Kidney (tissue), 14 donors: ENCODE measurements around the gene PRKD1. TPM values are rescaled to one million over a fixed set of nuclear protein-coding genes. Genes with fewer than 3 reads are reported as not detected.

Experiments
- DNase-seq, 5 donors: peaks; one replicate each; pipeline ENCODE4 v3.0.0-alpha.2; 2013 to 2020
- FAIRE-seq: peaks from 2 replicates; lab custom pipeline; 2012; peaks lifted over from hg19 to GRCh38; lab: Jason Lieb, UNC
- H3K27ac ChIP-seq, 2 donors: one replicate each; pipeline ENCODE4 v1.7.0; 2013; ENCODE audit warnings: low read depth in 2 of 2, low read length in 2 of 2, inconsistent platforms in 1 of 2
- H3K27me3 ChIP-seq: one replicate; pipeline ENCODE4 v1.7.1; 2013; ENCODE audit warnings: low read length, inconsistent platforms; ENCODE audit not compliant: control insufficient read depth, insufficient read depth
- H3K36me3 ChIP-seq, 3 donors: one replicate each; pipeline versions ENCODE4 v1.7.0 to v1.7.1; 2013; ENCODE audit warnings: low read length in 3 of 3, control low read depth in 1 of 3, inconsistent platforms in 1 of 3; ENCODE audit not compliant: insufficient read depth in 3 of 3, control insufficient read depth in 2 of 3
- H3K4me1 ChIP-seq, 3 donors: one replicate each; pipeline versions ENCODE4 v1.7.0 to v1.7.1; 2013; ENCODE audit warnings: low read length in 3 of 3, inconsistent platforms in 1 of 3, low read depth in 1 of 3; ENCODE audit not compliant: control insufficient read depth in 2 of 3, insufficient read depth in 2 of 3
- H3K4me3 ChIP-seq, 3 donors: one replicate each; pipeline versions ENCODE4 v1.7.0 to v1.8.1; 2013; ENCODE audit warnings: low read length in 3 of 3, control low read depth in 1 of 3, inconsistent platforms in 1 of 3
- H3K9ac ChIP-seq, 3 donors: one replicate each; pipeline versions ENCODE4 v1.7.0 to v1.7.1; 2013; ENCODE audit warnings: low read length in 3 of 3, control low read depth in 1 of 3, inconsistent platforms in 1 of 3
- H3K9me3 ChIP-seq, 3 donors: one replicate each; pipeline versions ENCODE4 v1.7.0 to v1.7.1; 2013; ENCODE audit warnings: low read length in 3 of 3, control low read depth in 1 of 3, inconsistent platforms in 1 of 3; ENCODE audit not compliant: control insufficient read depth in 2 of 3, insufficient read depth in 1 of 3
- CTCF ChIP-seq: IDR thresholded peaks from 3 replicates; pipeline ENCODE4 v1.5.1; 2012; ENCODE audit warnings: mild to moderate bottlenecking, moderate library complexity, borderline replicate concordance; ENCODE audit not compliant: insufficient read depth; ENCODE audit errors: extremely low read depth
- intact Hi-C: fragments of 100-400 bp; cut with DNase I; formaldehyde crosslinking; loops from one replicate; pipeline ENCODE4 v1.11.1; 2022
- polyA plus RNA-seq: library from polyadenylated mRNA; stranded (reverse); fragments of 350-450 nt; fragmentation: Illumina TruSeq; extraction: RNeasy Lipid Tissue Mini Kit (QIAGEN cat#74804); gene quantifications from one replicate; pipeline ENCODE4 v1.2.3, GENCODE V29; 2014; ENCODE audit warnings: low read depth, low replicate concordance; ENCODE audit not compliant: insufficient read depth
- total RNA-seq: library from RNA; stranded (reverse); fragmentation: NEBNext Ultra II Directional; extraction: Animal tissue kit (Norgen Biotek cat#: 25700); gene quantifications from one replicate; pipeline ENCODE4 v1.2.1, GENCODE V29; 2021
- donor health status: control.
- donor health status: control.
- donor health status: control.
- donor health status: control.
- donor health status: control.
- donor health status: DM: yes; HTN: yes; CAD: no.
- donor health status: Normal renal cell carcinoma (clear cell type).

PRKD1 gene
- total and polyA plus RNA-seq, 2 donors from 2014 or later = 14.0 to 45.1 TPM

DNA sequence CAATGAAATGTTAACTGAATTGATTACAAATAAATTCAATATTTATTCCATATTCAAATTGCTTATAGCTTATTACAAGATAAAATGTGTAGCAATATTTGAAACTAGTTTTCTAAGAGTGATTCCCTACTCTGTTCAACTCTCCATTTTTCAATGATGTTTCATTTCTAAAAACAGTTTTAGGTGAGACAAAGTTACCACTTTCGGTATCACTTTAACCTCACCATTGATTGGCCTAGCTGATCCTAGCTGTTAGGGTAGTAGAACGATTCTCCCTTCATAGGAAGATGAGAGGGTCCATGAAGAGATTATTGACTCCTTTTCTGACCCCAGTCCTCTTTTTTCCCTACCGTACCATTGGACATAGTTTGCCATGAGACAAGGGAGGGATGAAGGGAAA is 373.3 kb downstream of the PRKD1 start:
- Histone ChIP-seq H3K9ac (no peak overlapping the region), H3K9me3 (no peaks in the 10 kb centered on the region), H3K27ac (no peak overlapping the region), H3K36me3 (no peaks in the 10 kb centered on the region), H3K4me3 (no peak overlapping the region), H3K4me1 (no peaks in the 10 kb centered on the region), H3K27me3 (no peaks in the 10 kb centered on the region)
- no peak for TF ChIP-seq CTCF
- FAIRE-seq = no peak
- DNase-seq = no peak
- intact Hi-C loops = loop anchor here (10.0 kb wide), 1 partner anchor 450 kb away; no protein-coding TSS in a partner anchor

GRCh38 chr14:29553427-29553826 is 374.2 kb downstream of the PRKD1 start:
- no peak overlapping the region for H3K9ac ChIP-seq
- intact Hi-C loops = loop anchor here (10.0 kb wide), 1 partner anchor 451 kb away; no protein-coding TSS in a partner anchor

GRCh38 chr14:29548948-29549370 is 378.7 kb downstream of the PRKD1 start:
- DNase-seq (peak in 2 of 5 donors; percentile 56 to 72), FAIRE-seq (peak; percentile 69)
- no peaks in the 10 kb centered on the region for H3K9me3 ChIP-seq
- H3K36me3 ChIP-seq = no peaks in the 10 kb centered on the region
- no peaks in the 10 kb centered on the region for H3K27me3 ChIP-seq
- TF ChIP-seq CTCF = peak; percentile 48
- no peak overlapping the region for H3K27ac ChIP-seq
- no peak overlapping the region for H3K4me3 ChIP-seq
- H3K4me1 ChIP-seq = no peaks in the 10 kb centered on the region
- H3K9ac ChIP-seq = no peak overlapping the region
- intact Hi-C loops = loop anchor here (10.0 kb wide), 1 partner anchor 666 kb away; no protein-coding TSS in a partner anchor

More at GRCh38 chr14:29553427-29553826, 374.2 kb downstream of the PRKD1 start:
- Histone ChIP-seq H3K36me3 (no peaks in the 10 kb centered on the region), H3K9me3 (no peaks in the 10 kb centered on the region), H3K4me1 (no peaks in the 10 kb centered on the region), H3K27ac (no peak overlapping the region), H3K4me3 (no peak overlapping the region), H3K27me3 (no peaks in the 10 kb centered on the region)
- FAIRE-seq = no peak
- DNase-seq = no peak
- no peak for TF ChIP-seq CTCF

- FAIRE-seq = no peak
- Histone ChIP-seq H3K36me3 (no peaks in the 10 kb centered on the region), H3K9me3 (no peaks in the 10 kb centered on the region), H3K27me3 (no peaks in the 10 kb centered on the region), H3K9ac (no peak overlapping the region), H3K4me1 (no peaks in the 10 kb centered on the region), H3K27ac (no peak overlapping the region), H3K4me3 (no peak overlapping the region)
- TF ChIP-seq CTCF = no peak
- DNase-seq = peak in 1 of 5 donors; percentile 8
- intact Hi-C loops = loop anchor here (10.0 kb wide), 1 partner anchor 669 kb away; no protein-coding TSS in a partner anchor
These were observed 381.9 kb downstream of the PRKD1 start for GRCh38 chr14:29545714-29546113.
